Stimulated activated CD8-positive, alpha-beta memory T cell treated with anti-CD3 and anti-CD28 coated beads, Interleukin-4, amount 100 ng/mL, for 1 hour (primary cell): ENCODE measurements around the gene SHISA8.
"Not testable (repeated sequence)": the region's sequence is repeated elsewhere in the genome, so short reads cannot be mapped to it uniquely, and the experiment has no call there.

Source experiments
- DNase-seq, 2 donors: peaks; one replicate each; pipeline ENCODE4 v3.0.0-alpha.2; 2020; ENCODE audit warnings: low read depth in 2 of 2, low spot score in 1 of 2

SHISA8 gene

GRCh38 chr22:41900652-41901312 lies 14.1 kb downstream of the SHISA8 start:
- no peak for DNase-seq

- no peak for DNase-seq
Measured at GRCh38 chr22:41899992-41900651, 14.8 kb downstream of the SHISA8 start.

GRCh38 chr22:41899110-41899509 lies 15.8 kb downstream of the SHISA8 start:
- no peak for DNase-seq

- DNase-seq = no peak
Measured at GRCh38 chr22:41898645-41899044, 16.2 kb downstream of the SHISA8 start.

- DNase-seq = no peak
Measured at GRCh38 chr22:41893591-41894375, 21.1 kb downstream of the SHISA8 start.

GRCh38 chr22:41892721-41893120 lies 22.2 kb downstream of the SHISA8 start:
- no peak for DNase-seq

- DNase-seq = no peak
Measured at GRCh38 chr22:41891407-41891806, 23.5 kb downstream of the SHISA8 start.

GRCh38 chr22:41888627-41889200 lies 26.2 kb downstream of the SHISA8 start:
- no peak for DNase-seq

GRCh38 chr22:41885516-41885915 lies 29.4 kb downstream of the SHISA8 start:
- no peak for DNase-seq

GRCh38 chr22:41885116-41885515 lies 29.8 kb downstream of the SHISA8 start:
- no peak for DNase-seq

GRCh38 chr22:41883400-41883799 lies 31.5 kb downstream of the SHISA8 start:
- no peak for DNase-seq

- DNase-seq = no peak
Measured at GRCh38 chr22:41880653-41881052, 34.2 kb downstream of the SHISA8 start.

GRCh38 chr22:41876675-41877074 lies 38.2 kb downstream of the SHISA8 start:
- no peak for DNase-seq

- DNase-seq = no peak
Measured at GRCh38 chr22:41876275-41876674, 38.6 kb downstream of the SHISA8 start.

- DNase-seq = no peak
Measured at GRCh38 chr22:41875531-41876270, 39.2 kb downstream of the SHISA8 start.

- no peak for DNase-seq
Measured at GRCh38 chr22:41874090-41874489, 40.8 kb downstream of the SHISA8 start.

GRCh38 chr22:41873391-41873790 lies 41.5 kb downstream of the SHISA8 start:
- no peak for DNase-seq

GRCh38 chr22:41870786-41871185 lies 44.1 kb downstream of the SHISA8 start:
- no peak for DNase-seq

- DNase-seq = not testable (repeated sequence)
Measured at GRCh38 chr22:41870081-41870480, 44.8 kb downstream of the SHISA8 start.

- no peak for DNase-seq
Measured at GRCh38 chr22:41868556-41868955, 46.3 kb downstream of the SHISA8 start.

GRCh38 chr22:41863472-41863871 lies 51.4 kb downstream of the SHISA8 start:
- no peak for DNase-seq
